ENCODE data around the gene DYNLT1. TPM values are rescaled to one million over a fixed set of nuclear protein-coding genes. Genes with fewer than 3 reads are reported as not detected.
"Not testable (repeated sequence)": the region's sequence is repeated elsewhere in the genome, so short reads cannot be mapped to it uniquely, and the experiment has no call there.

DYNLT1 gene
- total and polyA plus RNA-seq, 10 of the 15 experiments (the other 5 are each of a cell fraction or from before 2014, with no cell fraction given) = 33.6 to 298 (median 89.2) TPM

DNA sequence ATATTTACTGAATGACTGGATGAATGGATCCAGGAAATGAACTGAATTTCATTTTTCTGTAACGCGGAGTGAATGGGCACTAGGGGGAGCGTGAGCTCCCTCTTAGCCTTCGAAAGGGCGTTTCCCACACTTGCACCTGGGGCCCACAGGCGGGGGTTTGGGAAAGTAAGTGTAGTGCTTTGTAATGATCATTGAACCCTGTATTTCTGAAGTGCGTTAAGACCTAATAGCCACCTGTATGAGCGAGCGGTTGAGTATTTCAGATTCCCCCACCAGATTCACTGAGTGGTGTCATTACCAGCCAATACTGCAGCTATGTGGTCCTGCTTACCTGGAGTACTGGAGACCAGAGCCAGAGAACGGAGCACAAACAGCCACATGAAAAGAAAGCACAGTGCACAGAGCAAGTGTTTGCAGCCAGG lies 15.8 kb upstream of the DYNLT1 start (continued):
- TF ChIP-seq, protein P1, sequence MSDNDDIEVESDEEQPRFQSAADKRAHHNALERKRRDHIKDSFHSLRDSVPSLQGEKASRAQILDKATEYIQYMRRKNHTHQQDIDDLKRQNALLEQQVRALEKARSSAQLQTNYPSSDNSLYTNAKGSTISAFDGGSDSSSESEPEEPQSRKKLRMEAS (IDR thresholded peaks at IDR 0.05; ENCODE audit: low read depth, low read length) = no peak
- TF ChIP-seq, protein P2, sequence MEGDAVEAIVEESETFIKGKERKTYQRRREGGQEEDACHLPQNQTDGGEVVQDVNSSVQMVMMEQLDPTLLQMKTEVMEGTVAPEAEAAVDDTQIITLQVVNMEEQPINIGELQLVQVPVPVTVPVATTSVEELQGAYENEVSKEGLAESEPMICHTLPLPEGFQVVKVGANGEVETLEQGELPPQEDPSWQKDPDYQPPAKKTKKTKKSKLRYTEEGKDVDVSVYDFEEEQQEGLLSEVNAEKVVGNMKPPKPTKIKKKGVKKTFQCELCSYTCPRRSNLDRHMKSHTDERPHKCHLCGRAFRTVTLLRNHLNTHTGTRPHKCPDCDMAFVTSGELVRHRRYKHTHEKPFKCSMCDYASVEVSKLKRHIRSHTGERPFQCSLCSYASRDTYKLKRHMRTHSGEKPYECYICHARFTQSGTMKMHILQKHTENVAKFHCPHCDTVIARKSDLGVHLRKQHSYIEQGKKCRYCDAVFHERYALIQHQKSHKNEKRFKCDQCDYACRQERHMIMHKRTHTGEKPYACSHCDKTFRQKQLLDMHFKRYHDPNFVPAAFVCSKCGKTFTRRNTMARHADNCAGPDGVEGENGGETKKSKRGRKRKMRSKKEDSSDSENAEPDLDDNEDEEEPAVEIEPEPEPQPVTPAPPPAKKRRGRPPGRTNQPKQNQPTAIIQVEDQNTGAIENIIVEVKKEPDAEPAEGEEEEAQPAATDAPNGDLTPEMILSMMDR (IDR thresholded peaks at IDR 0.05 in 2 of 3, conservative IDR thresholded peaks at IDR 0.05 in 1 of 3; ENCODE audit: control insufficient read depth in 2 of 3, extremely low read depth in 1 of 3, insufficient read depth in 1 of 3, low read depth in 3 of 3, low read length in 3 of 3) = peak; percentile 57 to 70 (median 62)
- peak; percentile 56; the same call in 1 of the 2 replicates for TF ChIP-seq SMC3 (IDR thresholded peaks at IDR 0.05; ENCODE audit: borderline replicate concordance, low read length)
- no peak for TF ChIP-seq EP300 (IDR thresholded peaks at IDR 0.05; ENCODE audit: borderline replicate concordance in 1 of 2, control insufficient read depth in 1 of 2, low read depth in 2 of 2, low read length in 2 of 2)
- TF ChIP-seq EGR1 (IDR thresholded peaks at IDR 0.05; ENCODE audit: borderline replicate concordance in 1 of 2, low read depth in 2 of 2, low read length in 2 of 2) = no peak

GRCh38 chr6:158656986-158657385 lies 12.4 kb upstream of the DYNLT1 start:
- H4K20me1 ChIP-seq (ENCODE audit: control insufficient read depth, insufficient read depth); H3K36me3 ChIP-seq (ENCODE audit: control insufficient read depth in 2 of 2, insufficient read depth in 2 of 2, low read length in 1 of 2); in situ Hi-C loops (cut with MboI); H3K4me3 ChIP-seq; H3K79me2 ChIP-seq (ENCODE audit: control insufficient read depth, insufficient read depth, low read length); ATAC-seq; BruUV-seq (replicated peaks); RAD21 ChIA-PET (ENCODE audit: unreplicated experiment); DNase-seq (ENCODE audit: low read depth, low spot score); H3K4me2 ChIP-seq (ENCODE audit: control insufficient read depth, insufficient read depth); H3K27me3 ChIP-seq (replicated peaks in 1 of 2; ENCODE audit: control insufficient read depth in 2 of 2, insufficient read depth in 2 of 2, low read length in 1 of 2); POLR2A ChIA-PET; intact Hi-C loops (cut with micrococcal nuclease; ENCODE audit: unreplicated experiment); H3K9me3 ChIP-seq (replicated peaks; ENCODE audit: control insufficient read depth, insufficient read depth, low read length); SMC1A ChIA-PET (ENCODE audit: uncharacterized antibody, unreplicated experiment); FAIRE-seq; H3K9ac ChIP-seq (ENCODE audit: control insufficient read depth, insufficient read depth, low read length); H2AFZ ChIP-seq (ENCODE audit: control insufficient read depth, low read depth, low read length); H3K27ac ChIP-seq (ENCODE audit: control insufficient read depth, insufficient read depth): not testable (repeated sequence)
- CTCF ChIA-PET = interaction anchor here (0.6 kb wide), 1 partner anchor 456 kb away, joined by 3 read pairs; no protein-coding TSS in a partner anchor
- 91% methylated on average over 9 of the region's 9 CpGs for WGBS (ENCODE audit: insufficient coverage, insufficient replicate concordance, low lambda C conversion rate, missing lambda C conversion rate)
- H3K4me1 ChIP-seq (ENCODE audit: control insufficient read depth, insufficient read depth, low read length) = peaks cover 29% of the 10 kb centered on the region

Measured in GM12878 (cell line).